Panc1 (cell line): ENCODE data around the gene TIAM2. TPM values are rescaled to one million over a fixed set of nuclear protein-coding genes. Genes with fewer than 3 reads are reported as not detected.

Source experiments
- ATAC-seq: fragments of 200-7000 bp; cut with Tn5 transposase; 2 replicates; pipeline ENCODE4 v1.9.1; 2020; ENCODE audit warnings: mild to moderate bottlenecking, moderate library complexity
- BruUV-seq: library from RNA; stranded (reverse); fragments of 400-500 nt; replicated peaks from 2 replicates; lab custom pipeline; 2021; lab: Mats Ljungman, UMichigan
- CTCF ChIA-PET: fragments of 300-600 bp; sonication (Branson Sonifier 250); formaldehyde crosslinking; loops from one replicate; lab custom pipeline; 2022; ENCODE audit warnings: antibody characterized with exemption; lab: Charles Lee
- POLR2A ChIA-PET: fragments of 300-600 bp; sonication (Branson Sonifier 250); formaldehyde crosslinking; loops from one replicate; lab custom pipeline; 2022; ENCODE audit warnings: antibody characterized with exemption; lab: Charles Lee
- DNase-seq: peaks from one replicate; pipeline ENCODE4 v3.0.0-alpha.2; 2010; ENCODE audit warnings: low read depth, low spot score
- H3K27ac ChIP-seq: 2 replicates; pipeline ENCODE4 v1.5.1; 2011; ENCODE audit warnings: mild to moderate bottlenecking, low read length, inconsistent platforms
- H3K27me3 ChIP-seq: fragments of 200-500 bp; sonication (Bioruptor generic); 2 replicates; pipeline ENCODE4 v1.6.0; 2014; ENCODE audit warnings: low read length, inconsistent platforms; ENCODE audit not compliant: control insufficient read depth, insufficient read depth
- H3K36me3 ChIP-seq: fragments of 200-500 bp; sonication (Bioruptor generic); 2 replicates; pipeline ENCODE4 v1.5.1; 2014; ENCODE audit warnings: inconsistent platforms, mild to moderate bottlenecking, low read length, moderate library complexity; ENCODE audit not compliant: control insufficient read depth, insufficient read depth
- H3K4me1 ChIP-seq: 2 replicates; pipeline ENCODE4 v1.5.1; 2011; ENCODE audit warnings: inconsistent platforms, mild to moderate bottlenecking, low read length, moderate library complexity; ENCODE audit not compliant: control insufficient read depth, insufficient read depth
- H3K4me3 ChIP-seq, 2 experiments: 2 replicates each; pipeline ENCODE4 v1.5.1; 2011 to 2012; ENCODE audit warnings: low read depth in 2 of 2, low read length in 2 of 2, mild to moderate bottlenecking in 2 of 2, inconsistent platforms in 1 of 2, moderate library complexity in 1 of 2
- H3K9me3 ChIP-seq: fragments of 200-500 bp; sonication (Bioruptor generic); 2 replicates; pipeline ENCODE4 v1.5.1; 2014; ENCODE audit warnings: low read depth, mild to moderate bottlenecking, inconsistent platforms, low read length, moderate library complexity; ENCODE audit not compliant: control insufficient read depth, insufficient read depth
- POLR2AphosphoS5 ChIP-seq: IDR thresholded peaks from 2 replicates; pipeline ENCODE4 v1.6.1; 2012; ENCODE audit warnings: mild to moderate bottlenecking, low read depth, low read length, moderate library complexity
- SIN3A ChIP-seq: IDR thresholded peaks from 2 replicates; pipeline ENCODE4 v1.6.1; 2012; ENCODE audit warnings: low read depth, mild to moderate bottlenecking, low read length, moderate library complexity, borderline replicate concordance; ENCODE audit not compliant: insufficient read depth
- TCF7L2 ChIP-seq: IDR thresholded peaks from 2 replicates; pipeline ENCODE4 v1.6.1; 2011; ENCODE audit warnings: mild to moderate bottlenecking, low read depth, low read length, inconsistent platforms
- in situ Hi-C: cut with HindIII; loops from 2 replicates; pipeline ENCODE4 v1.10.0; 2016; ENCODE audit warnings: low sequenced_read_pairs, low pct_unique_long_range_greater_than_20kb
- intact Hi-C: fragments of 100-400 bp; cut with micrococcal nuclease; formaldehyde crosslinking; loops from one replicate; pipeline ENCODE4 v1.10.0; 2022; ENCODE audit not compliant: unreplicated experiment
- total RNA-seq: library from RNA; stranded (reverse); gene quantifications from one replicate; pipeline ENCODE4 v1.2.1, GENCODE V29; 2021; ENCODE audit not compliant: unreplicated experiment
- TF ChIP-seq, protein P1 (sequence below), 2 experiments: IDR thresholded peaks; 2 replicates each; pipeline ENCODE4 v1.6.1; 2011 to 2012; ENCODE audit warnings: low read depth in 2 of 2, control low read depth in 1 of 2, low read length in 1 of 2, mild to moderate bottlenecking in 1 of 2, moderate library complexity in 1 of 2; ENCODE audit not compliant: insufficient read depth in 1 of 2
- TF ChIP-seq, protein P2 (sequence below): fragments of 450-650 bp; IDR thresholded peaks from 2 replicates; pipeline ENCODE4 v1.5.1; 2017; ENCODE audit warnings: mild to moderate bottlenecking

The TIAM2 gene
- total RNA-seq, 1 experiment from 2014 or later = 14.9 TPM

DNA sequence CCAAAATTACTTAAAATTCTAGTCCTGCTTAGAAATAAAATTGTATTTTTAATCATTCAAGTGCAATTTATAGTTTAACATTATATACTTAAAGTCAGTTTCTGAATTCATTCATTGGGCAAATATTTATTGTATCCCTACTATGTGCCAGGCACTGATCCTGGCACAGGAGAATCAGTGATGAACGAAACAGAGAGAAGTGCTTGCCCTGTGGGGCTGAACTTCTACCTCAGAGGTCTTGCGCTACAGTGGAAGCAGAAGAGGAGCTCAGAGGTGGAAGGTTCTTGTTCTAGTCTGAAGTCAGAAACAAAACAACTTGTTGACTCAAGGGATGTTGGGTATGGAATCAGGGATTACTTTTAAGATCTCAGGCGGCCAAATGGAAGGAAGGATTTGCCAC lies 274.6 kb downstream of the TIAM2 start:
- CTCF ChIA-PET = interaction anchor here (0.7 kb wide), 1 partner anchor 32 kb away, joined by 5 read pairs; no protein-coding TSS in a partner anchor
- DNase-seq (no peak), ATAC-seq (no peak)
- H3K36me3 ChIP-seq = peaks cover 9% of the 10 kb centered on the region
- TF ChIP-seq, protein P1, sequence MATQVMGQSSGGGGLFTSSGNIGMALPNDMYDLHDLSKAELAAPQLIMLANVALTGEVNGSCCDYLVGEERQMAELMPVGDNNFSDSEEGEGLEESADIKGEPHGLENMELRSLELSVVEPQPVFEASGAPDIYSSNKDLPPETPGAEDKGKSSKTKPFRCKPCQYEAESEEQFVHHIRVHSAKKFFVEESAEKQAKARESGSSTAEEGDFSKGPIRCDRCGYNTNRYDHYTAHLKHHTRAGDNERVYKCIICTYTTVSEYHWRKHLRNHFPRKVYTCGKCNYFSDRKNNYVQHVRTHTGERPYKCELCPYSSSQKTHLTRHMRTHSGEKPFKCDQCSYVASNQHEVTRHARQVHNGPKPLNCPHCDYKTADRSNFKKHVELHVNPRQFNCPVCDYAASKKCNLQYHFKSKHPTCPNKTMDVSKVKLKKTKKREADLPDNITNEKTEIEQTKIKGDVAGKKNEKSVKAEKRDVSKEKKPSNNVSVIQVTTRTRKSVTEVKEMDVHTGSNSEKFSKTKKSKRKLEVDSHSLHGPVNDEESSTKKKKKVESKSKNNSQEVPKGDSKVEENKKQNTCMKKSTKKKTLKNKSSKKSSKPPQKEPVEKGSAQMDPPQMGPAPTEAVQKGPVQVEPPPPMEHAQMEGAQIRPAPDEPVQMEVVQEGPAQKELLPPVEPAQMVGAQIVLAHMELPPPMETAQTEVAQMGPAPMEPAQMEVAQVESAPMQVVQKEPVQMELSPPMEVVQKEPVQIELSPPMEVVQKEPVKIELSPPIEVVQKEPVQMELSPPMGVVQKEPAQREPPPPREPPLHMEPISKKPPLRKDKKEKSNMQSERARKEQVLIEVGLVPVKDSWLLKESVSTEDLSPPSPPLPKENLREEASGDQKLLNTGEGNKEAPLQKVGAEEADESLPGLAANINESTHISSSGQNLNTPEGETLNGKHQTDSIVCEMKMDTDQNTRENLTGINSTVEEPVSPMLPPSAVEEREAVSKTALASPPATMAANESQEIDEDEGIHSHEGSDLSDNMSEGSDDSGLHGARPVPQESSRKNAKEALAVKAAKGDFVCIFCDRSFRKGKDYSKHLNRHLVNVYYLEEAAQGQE (IDR thresholded peaks at IDR 0.05; ENCODE audit: insufficient read depth in 1 of 2, low read depth in 2 of 2, low read length in 1 of 2) = no peak
- TF ChIP-seq SIN3A = no peak
- TF ChIP-seq TCF7L2 = no peak
- TF ChIP-seq, protein P2, sequence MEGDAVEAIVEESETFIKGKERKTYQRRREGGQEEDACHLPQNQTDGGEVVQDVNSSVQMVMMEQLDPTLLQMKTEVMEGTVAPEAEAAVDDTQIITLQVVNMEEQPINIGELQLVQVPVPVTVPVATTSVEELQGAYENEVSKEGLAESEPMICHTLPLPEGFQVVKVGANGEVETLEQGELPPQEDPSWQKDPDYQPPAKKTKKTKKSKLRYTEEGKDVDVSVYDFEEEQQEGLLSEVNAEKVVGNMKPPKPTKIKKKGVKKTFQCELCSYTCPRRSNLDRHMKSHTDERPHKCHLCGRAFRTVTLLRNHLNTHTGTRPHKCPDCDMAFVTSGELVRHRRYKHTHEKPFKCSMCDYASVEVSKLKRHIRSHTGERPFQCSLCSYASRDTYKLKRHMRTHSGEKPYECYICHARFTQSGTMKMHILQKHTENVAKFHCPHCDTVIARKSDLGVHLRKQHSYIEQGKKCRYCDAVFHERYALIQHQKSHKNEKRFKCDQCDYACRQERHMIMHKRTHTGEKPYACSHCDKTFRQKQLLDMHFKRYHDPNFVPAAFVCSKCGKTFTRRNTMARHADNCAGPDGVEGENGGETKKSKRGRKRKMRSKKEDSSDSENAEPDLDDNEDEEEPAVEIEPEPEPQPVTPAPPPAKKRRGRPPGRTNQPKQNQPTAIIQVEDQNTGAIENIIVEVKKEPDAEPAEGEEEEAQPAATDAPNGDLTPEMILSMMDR = no peak
- no peak for TF ChIP-seq POLR2AphosphoS5
- in situ Hi-C loops (no loop called here), intact Hi-C loops (loop anchor here (10.0 kb wide), 1 partner anchor 405 kb away; no protein-coding TSS in a partner anchor)
- H3K4me1 ChIP-seq = no peaks in the 10 kb centered on the region
- POLR2A ChIA-PET = no interaction called here
- H3K9me3 ChIP-seq = no peaks in the 10 kb centered on the region
- no peaks in the 10 kb centered on the region for H3K27me3 ChIP-seq
- no peak overlapping the region for H3K27ac ChIP-seq
- no peak overlapping the region for H3K4me3 ChIP-seq
- no TSS peak for BruUV-seq

DNA sequence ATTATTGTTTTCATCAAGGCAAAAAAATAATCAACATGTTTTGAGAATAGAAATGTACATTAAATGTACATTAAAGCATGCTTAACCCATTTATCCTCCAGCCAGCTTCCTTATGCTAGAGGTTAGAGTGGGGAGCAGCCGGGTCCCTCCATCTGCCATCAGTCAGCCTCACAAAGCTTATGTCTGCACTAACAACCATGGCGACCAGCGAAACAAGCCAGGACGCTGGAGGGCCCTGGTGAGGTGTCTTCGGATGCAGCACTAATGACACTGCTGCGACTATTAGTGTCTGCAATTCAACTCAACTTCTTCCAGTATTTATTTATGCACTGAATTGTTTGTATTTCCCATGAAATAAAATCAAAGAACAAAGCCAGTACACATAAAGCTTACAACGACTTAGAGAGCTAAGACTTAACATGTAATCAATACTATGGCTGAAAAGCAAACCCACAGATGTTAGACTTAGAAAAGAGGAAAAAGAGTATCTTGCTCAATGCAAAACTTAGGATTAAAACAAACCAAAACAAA lies 275.5 kb downstream of the TIAM2 start:
- ChIA-PET POLR2A (no interaction called here), CTCF (no interaction called here)
- no peak overlapping the region for H3K27ac ChIP-seq
- H3K4me3 ChIP-seq = no peak overlapping the region
- peaks cover 9% of the 10 kb centered on the region for H3K36me3 ChIP-seq
- intact Hi-C loops (no loop called here), in situ Hi-C loops (no loop called here)
- ATAC-seq = no peak
- H3K9me3 ChIP-seq = no peaks in the 10 kb centered on the region
- DNase-seq = no peak
- no peak for TF ChIP-seq TCF7L2
- TF ChIP-seq, protein P1 (IDR thresholded peaks at IDR 0.05; ENCODE audit: insufficient read depth in 1 of 2, low read depth in 2 of 2, low read length in 1 of 2) = no peak
- H3K4me1 ChIP-seq = no peaks in the 10 kb centered on the region
- no peaks in the 10 kb centered on the region for H3K27me3 ChIP-seq
- BruUV-seq = no TSS peak
